Measurements from ENCODE around the gene PPEF1. TPM values are rescaled to one million over a fixed set of nuclear protein-coding genes. Genes with fewer than 3 reads are reported as not detected.

The PPEF1 gene
- total and polyA plus RNA-seq, 11 donors, result 0.11 to 0.82 (median 0.60) TPM; not detected in 4

DNA sequence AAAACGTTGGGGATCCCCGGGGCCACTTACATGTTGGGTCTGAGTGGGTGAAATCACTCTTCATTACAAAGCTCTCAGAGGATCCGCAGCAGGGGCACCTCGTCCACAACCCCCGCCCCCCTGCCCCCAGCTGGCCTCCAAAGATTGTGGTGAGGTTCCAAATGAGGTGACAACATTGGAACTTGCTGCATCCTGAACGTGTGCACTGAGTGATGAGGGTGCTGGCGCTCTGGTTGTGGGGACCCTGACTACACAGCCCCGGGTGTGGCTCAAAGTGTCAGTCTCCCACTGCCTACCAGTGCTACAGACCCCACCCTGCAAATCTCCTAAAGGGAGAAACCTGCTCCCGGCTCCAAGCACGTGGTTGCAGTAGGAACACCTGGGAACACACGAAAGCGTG lies 164.5 kb downstream of the PPEF1 start:
- H3K27ac ChIP-seq, result peak overlapping the region in 10 of 12 donors; percentile 8 to 84 (median 74)
- DNase-seq (peak in 1 of 5 donors; percentile 53), ATAC-seq (peak; percentile 25 to 63 (median 58))
- no peak for TF ChIP-seq POLR2A (IDR thresholded peaks at IDR 0.05)
- TF ChIP-seq, protein P1, sequence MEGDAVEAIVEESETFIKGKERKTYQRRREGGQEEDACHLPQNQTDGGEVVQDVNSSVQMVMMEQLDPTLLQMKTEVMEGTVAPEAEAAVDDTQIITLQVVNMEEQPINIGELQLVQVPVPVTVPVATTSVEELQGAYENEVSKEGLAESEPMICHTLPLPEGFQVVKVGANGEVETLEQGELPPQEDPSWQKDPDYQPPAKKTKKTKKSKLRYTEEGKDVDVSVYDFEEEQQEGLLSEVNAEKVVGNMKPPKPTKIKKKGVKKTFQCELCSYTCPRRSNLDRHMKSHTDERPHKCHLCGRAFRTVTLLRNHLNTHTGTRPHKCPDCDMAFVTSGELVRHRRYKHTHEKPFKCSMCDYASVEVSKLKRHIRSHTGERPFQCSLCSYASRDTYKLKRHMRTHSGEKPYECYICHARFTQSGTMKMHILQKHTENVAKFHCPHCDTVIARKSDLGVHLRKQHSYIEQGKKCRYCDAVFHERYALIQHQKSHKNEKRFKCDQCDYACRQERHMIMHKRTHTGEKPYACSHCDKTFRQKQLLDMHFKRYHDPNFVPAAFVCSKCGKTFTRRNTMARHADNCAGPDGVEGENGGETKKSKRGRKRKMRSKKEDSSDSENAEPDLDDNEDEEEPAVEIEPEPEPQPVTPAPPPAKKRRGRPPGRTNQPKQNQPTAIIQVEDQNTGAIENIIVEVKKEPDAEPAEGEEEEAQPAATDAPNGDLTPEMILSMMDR (IDR thresholded peaks at IDR 0.05), result no peak
- H3K4me1 ChIP-seq, result peaks cover 0 to 25% (median 10%) of the 10 kb centered on the region in 12 donors
- 37 to 65% (median 50%) methylated on average over 9 to 12 of the region's 12 CpGs for whole genome bisulfite sequencing, 4 donors
- H3K27me3 ChIP-seq, result no peaks in the 10 kb centered on the region
- H3K36me3 ChIP-seq, result no peaks in the 10 kb centered on the region
- peaks cover 0 to 4% (median 0%) of the 10 kb centered on the region in 12 donors for H3K9me3 ChIP-seq
- intact Hi-C loops (cut with DNase I), result loop anchor here in 2 of 10 donors (2.0 to 10.0 kb wide), 2 partner anchors 15 to 197 kb away; partner anchors contain the start of gene RS1 (in 1 of the 2)
- H3K4me3 ChIP-seq, result no peak overlapping the region

DNA sequence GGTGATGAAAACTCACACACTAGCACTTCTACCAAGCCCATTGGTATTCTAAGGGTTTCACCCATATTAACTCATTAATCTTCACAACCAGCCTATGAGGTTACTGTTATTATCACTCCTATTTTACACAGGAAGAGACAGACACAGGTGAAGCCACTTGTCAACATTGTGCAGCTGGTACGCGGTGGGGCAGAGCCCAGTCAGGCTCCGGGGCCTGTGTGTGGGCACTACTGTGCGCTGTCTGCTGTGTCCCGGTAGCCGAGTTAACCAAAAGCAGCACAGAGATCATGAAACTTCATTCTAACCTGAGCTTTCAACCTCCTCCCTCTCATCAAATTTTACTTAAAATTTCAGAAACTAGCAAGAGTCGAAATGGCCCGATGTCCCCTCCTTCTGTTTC lies 165.2 kb downstream of the PPEF1 start:
- 85 to 88% (median 87%) methylated on average over 8 of the region's 8 CpGs for WGBS, 4 donors
- peaks cover 0 to 4% (median 0%) of the 10 kb centered on the region in 12 donors for H3K9me3 ChIP-seq
- TF ChIP-seq, protein P1 (IDR thresholded peaks at IDR 0.05), result no peak
- no peak for TF ChIP-seq POLR2A (IDR thresholded peaks at IDR 0.05)
- ATAC-seq (peak in 2 of 4 donors; percentile 6 to 21), DNase-seq (no peak)
- no peaks in the 10 kb centered on the region for H3K36me3 ChIP-seq
- no peak overlapping the region for H3K4me3 ChIP-seq
- H3K27me3 ChIP-seq, result no peaks in the 10 kb centered on the region
- H3K4me1 ChIP-seq, result peaks cover 0 to 25% (median 10%) of the 10 kb centered on the region in 12 donors
- intact Hi-C loops (cut with DNase I), result loop anchor here in 2 of 10 donors (2.0 to 10.0 kb wide), 2 partner anchors 14 to 198 kb away; partner anchors contain the start of gene RS1 (in 1 of the 2)
- H3K27ac ChIP-seq, result peak overlapping the region; percentile 40 to 84 (median 75)

DNA sequence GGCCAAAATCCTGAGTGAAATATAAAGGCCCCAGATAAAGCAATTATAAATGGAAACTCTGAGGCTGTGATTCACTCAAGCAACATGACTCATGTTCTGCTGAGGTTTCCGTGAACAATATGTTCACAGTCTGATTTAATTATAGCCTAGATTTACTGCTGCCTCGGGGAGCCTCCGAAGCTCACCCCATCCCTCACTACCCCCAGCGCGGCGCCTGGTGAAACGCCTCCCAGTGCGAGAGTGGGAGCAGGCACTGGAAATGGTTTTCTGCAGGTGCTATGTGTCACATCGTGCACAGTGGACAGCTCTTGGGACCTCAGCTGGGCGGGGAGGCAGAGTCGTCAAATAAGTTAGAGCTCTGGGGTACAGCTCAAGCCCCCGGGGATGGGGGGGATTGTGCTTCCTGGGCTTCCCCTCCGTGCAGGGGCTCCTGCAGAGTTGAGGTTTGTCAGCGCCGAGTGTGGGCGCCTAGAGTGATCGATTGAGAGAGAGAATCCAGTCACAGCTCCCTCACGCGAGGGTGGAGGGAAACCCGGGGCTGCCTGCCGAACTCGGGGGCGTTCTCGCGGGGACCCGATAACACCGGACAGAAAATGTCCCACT lies 165.8 kb downstream of the PPEF1 start:
- H3K27ac ChIP-seq, result peak overlapping the region; percentile 47 to 84 (median 75)
- 63 to 80% (median 69%) methylated on average over 24 to 27 of the region's 27 CpGs for WGBS, 4 donors
- TF ChIP-seq, protein P1 (IDR thresholded peaks at IDR 0.05), result no peak
- TF ChIP-seq POLR2A (IDR thresholded peaks at IDR 0.05), result no peak
- no peaks in the 10 kb centered on the region for H3K36me3 ChIP-seq
- peak overlapping the region in 3 of 12 donors; percentile 3 to 12 (median 12) for H3K4me3 ChIP-seq
- intact Hi-C loops (cut with DNase I), result loop anchor here in 2 of 10 donors (2.0 to 10.0 kb wide), 2 partner anchors 14 to 198 kb away; partner anchors contain the start of gene RS1 (in 1 of the 2)
- peak in 4 of 5 donors; percentile 15 to 67 (median 54) for DNase-seq
- H3K9me3 ChIP-seq, result peaks cover 0 to 4% (median 0%) of the 10 kb centered on the region in 12 donors
- peaks cover 0 to 25% (median 10%) of the 10 kb centered on the region in 12 donors for H3K4me1 ChIP-seq
- peak; percentile 83 to 92 (median 90) for ATAC-seq
- H3K27me3 ChIP-seq, result no peaks in the 10 kb centered on the region

DNA sequence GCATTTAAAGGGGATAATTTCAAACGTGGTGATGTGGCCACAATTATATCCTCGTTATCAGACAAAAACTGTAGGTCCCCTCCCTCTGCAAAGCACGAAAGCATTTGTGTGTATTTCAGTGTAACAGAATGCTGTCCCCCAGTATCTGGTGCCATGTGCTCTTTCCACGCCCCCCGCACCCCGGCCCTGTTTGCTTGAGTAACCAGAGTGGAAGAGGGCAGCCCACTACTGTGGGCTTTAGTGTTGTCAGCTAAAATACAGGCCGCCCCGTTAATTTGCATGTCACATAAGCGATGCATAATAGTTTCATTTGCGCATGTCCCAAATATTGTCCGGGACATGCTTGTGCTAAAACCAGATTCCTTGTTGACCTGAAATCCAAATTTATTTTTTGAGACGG lies 166.4 kb downstream of the PPEF1 start:
- WGBS, 4 donors, result 88 to 93% (median 90%) methylated on average over 12 of the region's 12 CpGs
- intact Hi-C loops (cut with DNase I), result loop anchor here in 2 of 10 donors (2.0 to 10.0 kb wide), 2 partner anchors 13 to 199 kb away; partner anchors contain the start of gene RS1 (in 1 of the 2)
- Histone ChIP-seq H3K4me3 (no peak overlapping the region), H3K27ac (peak overlapping the region in 9 of 12 donors; percentile 8 to 84 (median 73)), H3K9me3 (peaks cover 0 to 4% (median 0%) of the 10 kb centered on the region in 12 donors), H3K4me1 (peaks cover 0 to 25% (median 10%) of the 10 kb centered on the region in 12 donors), H3K36me3 (no peaks in the 10 kb centered on the region), H3K27me3 (peaks cover 0 to under 1% (median 0%) of the 10 kb centered on the region in 9 donors)
- ATAC-seq (no peak), DNase-seq (no peak)
- TF ChIP-seq, protein P1 (IDR thresholded peaks at IDR 0.05), result no peak
- TF ChIP-seq POLR2A (IDR thresholded peaks at IDR 0.05), result no peak
